NCI-H1105 treated with DMSO at 0.1 percent for 48 hours (cell line): ENCODE measurements around the gene UQCRH.

ENCODE experiments used
- DNase-seq: peaks from one replicate; lab custom pipeline; 2025; lab: John Stamatoyannopoulos, UW

Gene UQCRH

GRCh38 chr1:46303038-46303871, at the start of gene UQCRH, which contains the start of gene LRRC41:
Gene UQCRH (plus strand): TSS chr1:46303698. CDS start chr1:46303767, 69 bp downstream.
Gene LRRC41 (minus strand): TSS chr1:46303616. CDS start chr1:46303322, 294 bp downstream.
- peak; percentile 97 for DNase-seq

- no peak for DNase-seq
Observed at GRCh38 chr1:46254668-46255067, 48.8 kb upstream of the UQCRH start.

DNA sequence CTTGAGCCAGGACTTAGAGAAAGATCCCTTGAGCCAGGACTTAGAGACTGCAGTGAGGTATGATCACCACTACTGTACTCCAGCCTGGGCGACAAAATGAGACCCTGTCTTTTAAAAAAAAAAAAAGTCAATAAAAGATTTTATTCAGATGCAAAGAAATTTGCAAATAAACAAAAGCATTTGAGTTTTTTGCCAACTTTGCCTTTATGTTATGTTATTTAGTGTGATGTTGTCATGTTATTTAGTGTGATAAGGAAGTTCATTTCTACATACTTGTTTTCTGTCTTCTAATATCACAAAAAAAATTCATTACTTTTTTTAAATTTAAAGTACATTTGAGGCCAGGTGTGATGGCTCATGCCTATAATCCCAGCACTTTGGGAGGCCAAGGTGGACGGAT, 47.0 kb upstream of the UQCRH start:
- DNase-seq, result no peak

GRCh38 chr1:46262508-46262907, 41.0 kb upstream of the UQCRH start:
- DNase-seq, result no peak

- no peak for DNase-seq
Observed at GRCh38 chr1:46263146-46263545, 40.4 kb upstream of the UQCRH start.

GRCh38 chr1:46268578-46268977, 34.9 kb upstream of the UQCRH start:
- DNase-seq, result no peak

DNA sequence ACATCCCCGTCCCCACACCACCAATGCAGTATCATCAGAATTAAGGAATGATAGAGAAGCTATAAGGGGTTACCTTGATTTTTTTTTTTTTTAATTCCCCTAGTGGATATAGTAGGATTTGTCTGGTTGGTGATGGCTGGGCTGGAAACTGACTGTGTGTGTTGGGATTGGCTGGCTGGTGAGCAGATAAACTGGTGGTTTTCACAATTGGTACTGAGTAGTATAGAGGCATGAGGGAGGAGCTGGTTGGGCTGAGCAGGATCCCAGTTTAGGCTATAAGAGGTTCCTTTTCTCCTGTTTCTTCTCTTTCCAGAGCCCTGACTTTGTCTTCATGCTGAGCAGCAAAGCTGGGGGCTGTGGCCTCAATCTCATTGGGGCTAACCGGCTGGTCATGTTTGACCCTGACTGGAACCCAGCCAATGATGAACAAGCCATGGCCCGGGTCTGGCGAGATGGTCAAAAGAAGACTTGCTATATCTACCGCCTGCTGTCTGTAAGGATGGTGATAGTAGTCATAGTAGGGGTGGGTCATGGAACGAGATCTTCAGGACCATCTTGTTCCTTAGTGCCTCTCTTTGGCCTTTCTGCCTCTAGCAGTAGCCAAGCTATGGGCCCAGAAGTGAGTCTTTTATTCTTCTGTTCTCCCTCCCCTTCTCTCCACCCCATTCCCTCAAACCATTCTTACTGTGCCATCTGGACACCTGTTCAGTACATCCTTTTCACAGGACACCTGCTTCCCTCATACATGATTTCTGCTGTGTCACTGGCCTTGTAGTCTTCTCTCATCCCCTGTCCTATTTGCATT, 29.1 kb upstream of the UQCRH start:
- no peak for DNase-seq

DNA sequence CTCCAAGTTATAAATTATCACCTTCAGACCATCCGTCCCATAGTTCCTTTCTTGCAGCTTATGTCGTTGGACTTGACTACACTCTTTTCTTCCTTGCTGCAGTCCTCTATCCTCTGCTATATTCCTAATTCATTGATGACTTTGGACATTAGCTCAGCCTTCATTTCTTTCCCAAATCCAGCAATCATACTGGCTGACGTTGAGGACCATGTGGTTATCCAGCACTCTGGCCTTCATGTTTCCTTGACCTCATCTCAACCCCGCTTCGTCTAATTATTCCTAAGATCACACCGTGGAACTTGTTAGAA, 28.5 kb upstream of the UQCRH start:
- DNase-seq, result no peak

GRCh38 chr1:46277658-46278373, 25.7 kb upstream of the UQCRH start:
- no peak for DNase-seq

DNA sequence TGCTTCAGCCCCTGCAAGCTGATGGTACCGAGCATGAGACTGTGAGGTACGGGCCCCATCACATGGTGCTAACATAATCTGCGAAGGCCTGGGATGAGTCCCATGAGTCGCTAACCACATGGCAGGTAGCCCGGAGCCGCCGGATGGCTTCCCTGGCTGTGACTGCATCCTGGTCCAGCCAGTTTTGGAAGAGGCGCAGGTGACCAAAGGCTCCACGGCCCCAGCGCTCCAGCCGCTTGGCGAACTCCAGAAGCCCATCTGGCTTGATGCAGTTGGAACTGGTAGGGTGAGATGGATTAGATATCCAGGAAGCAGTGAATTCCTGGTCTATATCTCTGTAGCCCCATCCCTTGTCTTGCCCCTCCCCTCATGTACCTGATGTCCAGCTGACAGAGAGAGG, 24.7 kb upstream of the UQCRH start:
- no peak for DNase-seq

DNA sequence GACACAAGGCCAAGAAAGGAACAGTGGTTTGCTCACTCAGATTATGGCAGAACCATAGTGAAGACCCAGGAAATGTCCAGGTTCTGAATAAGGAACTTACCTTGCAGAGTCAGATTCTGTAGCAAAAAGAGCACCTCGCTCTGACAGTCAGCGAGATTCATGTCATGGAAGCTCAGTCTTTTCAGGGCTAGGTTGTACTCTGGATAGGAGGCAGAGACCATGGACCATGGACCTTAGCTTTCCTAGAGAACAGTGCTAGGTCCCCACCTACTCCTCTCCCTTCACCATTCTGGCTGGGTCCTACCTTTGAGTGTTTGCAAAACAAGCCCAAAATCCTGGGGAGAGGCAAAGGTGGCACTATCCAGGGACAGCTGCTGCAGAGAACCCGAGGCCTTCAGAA, 23.4 kb upstream of the UQCRH start:
- DNase-seq, result no peak

DNA sequence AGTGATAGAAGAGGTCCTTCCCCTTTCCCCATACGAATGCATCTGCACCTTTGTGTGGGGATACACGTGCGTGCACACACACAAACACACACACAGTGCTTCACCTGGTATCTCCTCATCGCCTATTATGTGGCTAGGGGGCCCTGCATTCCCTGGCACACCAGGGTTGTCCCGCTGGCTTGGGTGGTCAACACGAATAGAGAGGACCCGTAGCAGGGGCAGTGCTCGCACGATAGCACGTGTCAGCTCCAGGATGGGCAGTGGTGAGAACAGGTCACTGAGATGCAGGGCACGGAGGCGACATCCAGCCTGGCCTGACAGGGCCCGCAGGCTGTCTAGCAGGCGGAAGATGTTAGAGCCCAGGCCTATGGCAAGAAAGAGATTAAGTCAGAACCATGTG, 22.5 kb upstream of the UQCRH start:
- no peak for DNase-seq

DNA sequence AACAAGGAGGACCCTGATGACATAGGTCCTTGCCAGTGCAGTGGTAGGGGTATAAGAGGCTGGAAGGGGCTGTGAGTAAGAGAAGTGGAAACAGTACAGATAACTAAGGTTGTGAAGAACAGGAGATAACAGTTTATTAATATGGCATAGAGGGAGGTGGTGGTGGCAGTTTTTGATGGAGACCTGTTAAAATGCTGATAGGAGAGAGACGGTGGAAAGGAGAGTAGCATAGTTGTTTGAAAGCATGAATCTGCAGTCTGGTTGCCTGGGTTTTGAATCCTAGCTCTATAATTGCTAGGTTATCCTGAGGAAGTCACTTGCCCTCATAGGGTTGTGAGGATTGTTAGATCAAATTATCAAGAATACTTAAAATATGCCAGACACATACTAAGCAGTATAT, 19.4 kb upstream of the UQCRH start:
- no peak for DNase-seq

DNA sequence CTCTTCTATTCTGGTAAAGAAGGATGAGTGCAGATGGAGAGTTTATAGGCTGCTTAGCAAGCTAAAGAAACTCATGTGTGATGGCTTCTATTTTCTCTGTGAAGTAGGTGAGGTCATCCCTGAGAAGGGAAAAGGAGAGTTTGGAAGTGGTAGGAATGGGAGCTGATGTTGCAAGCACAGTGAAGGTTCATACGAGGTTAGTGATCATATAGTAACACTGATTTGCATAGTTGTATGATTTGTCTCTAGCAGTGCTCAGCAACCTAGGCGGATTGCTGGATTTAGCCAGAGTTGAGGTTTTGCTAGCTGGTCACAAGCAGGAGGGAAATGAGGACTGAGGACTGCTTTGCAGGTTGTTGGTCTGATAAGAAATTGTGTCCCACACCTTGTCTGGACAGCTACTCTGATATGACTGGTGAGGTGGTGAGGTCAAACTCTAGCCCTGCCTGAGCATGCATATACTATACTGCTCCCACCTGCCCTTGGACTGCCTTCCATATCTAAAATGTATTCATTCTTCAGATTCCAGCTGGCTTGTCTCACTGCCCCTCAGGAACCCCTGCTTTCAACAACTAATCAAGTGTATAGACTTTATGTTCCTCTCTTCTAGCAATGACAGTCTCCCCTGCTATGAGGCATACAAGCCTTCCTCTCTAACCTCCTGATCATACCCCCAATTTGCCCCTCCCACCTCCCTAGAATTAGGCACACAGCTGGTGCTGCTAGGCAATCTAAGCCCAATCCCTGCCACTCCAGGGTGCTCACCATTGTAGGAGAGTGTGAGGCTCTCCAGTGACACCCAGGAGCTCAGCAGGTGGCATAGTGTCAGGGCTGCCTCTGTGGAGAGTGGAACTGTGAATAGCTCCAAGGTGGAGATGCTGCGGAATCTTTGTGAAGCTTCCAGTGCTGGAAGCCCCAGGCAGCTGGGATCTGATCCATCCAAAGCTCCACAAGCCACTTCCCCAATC, 18.6 kb upstream of the UQCRH start:
- peak; percentile 46 for DNase-seq

DNA sequence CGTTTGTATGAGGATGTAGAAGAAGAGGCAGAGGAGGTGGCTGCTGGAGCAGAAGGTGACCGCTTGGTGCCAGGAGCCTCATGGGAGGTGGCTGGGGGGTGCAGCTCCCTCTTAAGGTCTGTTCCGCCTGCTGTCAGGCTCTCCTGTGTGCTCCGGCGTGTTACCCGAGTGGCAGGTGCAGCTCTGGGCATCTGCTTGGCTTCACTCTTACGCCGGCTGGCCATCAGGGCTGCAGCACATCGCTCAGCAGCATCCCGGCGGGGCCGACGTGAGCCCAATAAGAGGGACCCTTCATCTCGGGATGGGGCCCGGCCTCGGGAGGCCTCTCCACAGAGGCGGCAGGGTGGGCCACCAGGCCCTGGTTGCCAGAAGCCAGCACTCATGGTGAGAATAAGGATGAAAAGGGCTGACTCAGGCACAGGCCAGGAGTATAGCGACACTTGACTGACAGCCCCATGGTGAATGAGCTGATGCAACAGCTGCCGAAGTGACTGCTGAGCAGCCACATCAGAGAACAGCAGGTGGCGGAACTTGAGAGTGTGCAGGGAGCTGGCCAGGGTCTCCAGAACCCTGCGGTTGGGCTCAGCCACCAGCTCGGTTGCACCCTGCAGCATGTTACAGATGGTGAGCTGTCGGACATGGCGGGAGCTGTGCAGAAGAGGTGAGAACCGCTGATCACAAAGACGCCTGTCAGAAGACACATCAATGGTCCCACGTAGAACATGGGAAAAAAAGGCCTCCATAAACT, 17.6 kb upstream of the UQCRH start:
- DNase-seq, result peak; percentile 92

GRCh38 chr1:46288485-46289133, 14.9 kb upstream of the UQCRH start:
- no peak for DNase-seq

DNA sequence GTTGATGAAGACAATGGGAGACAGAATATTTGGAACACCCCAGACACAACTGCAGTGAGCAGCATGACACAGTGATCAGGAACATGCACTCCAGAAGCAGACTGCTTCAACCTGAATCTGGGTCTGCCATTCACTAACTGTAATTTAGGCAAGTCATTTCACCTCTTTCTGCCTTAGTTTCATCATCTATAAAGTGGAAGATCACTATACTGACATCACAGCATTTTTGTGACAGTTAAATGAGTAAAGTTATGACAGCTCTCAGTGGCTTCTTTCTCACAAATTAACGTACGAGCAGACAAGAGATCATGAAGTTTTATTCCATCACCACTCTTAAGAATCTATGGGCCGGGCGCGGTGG, 14.4 kb upstream of the UQCRH start:
- no peak for DNase-seq

GRCh38 chr1:46289976-46290375, 13.5 kb upstream of the UQCRH start:
- no peak for DNase-seq

GRCh38 chr1:46295306-46295705, 8.2 kb upstream of the UQCRH start:
- DNase-seq, result no peak

GRCh38 chr1:46298387-46298786, 5.1 kb upstream of the UQCRH start:
- DNase-seq, result no peak
